Measurements from ENCODE around the gene ERC2.

GRCh38 chr3:55651011-55651410 lies 817.3 kb downstream of the ERC2 start:
- no peak for TF ChIP-seq CTCF (IDR thresholded peaks at IDR 0.05)
- no peak for TF ChIP-seq ZFX (IDR thresholded peaks at IDR 0.05; ENCODE audit: borderline replicate concordance)

All from 22Rv1 (cell line).